ENCODE results near the gene PHF2. TPM values are rescaled to one million over a fixed set of nuclear protein-coding genes. Genes with fewer than 3 reads are reported as not detected.

Gene PHF2
- total and polyA plus RNA-seq, 2 donors (not counting 1 experiment from before 2014, with no cell fraction given), result 11.0 to 28.8 TPM

DNA sequence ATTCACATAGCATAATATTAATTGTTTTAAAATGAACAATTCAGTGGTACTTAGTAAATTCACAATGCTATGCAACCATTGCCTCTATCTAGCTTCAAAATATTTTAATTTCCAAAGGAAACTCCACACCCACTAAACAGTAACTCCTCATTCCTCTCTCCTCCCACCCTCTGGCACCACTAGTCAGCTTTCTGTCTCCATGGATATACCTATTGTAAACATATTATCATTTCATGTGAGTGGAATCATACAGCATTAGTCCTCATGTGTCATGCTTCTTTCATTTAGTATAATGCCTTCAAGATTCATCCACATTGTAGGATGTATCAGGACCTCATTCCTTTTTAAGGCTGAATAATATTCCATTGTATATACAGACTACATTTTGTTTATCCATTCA lies 48.6 kb downstream of the PHF2 start:
- Histone ChIP-seq H4K20me1 (ENCODE audit: control insufficient read depth, insufficient read depth, low read length, poor library complexity, severe bottlenecking) (peaks cover 47% of the 10 kb centered on the region), H3K9me3 (ENCODE audit: control extremely low read depth in 1 of 3, control insufficient read depth in 2 of 3, insufficient read depth in 1 of 3, low read length in 2 of 3) (peaks cover 0 to 17% (median 13%) of the 10 kb centered on the region in 3 donors), H3K36me3 (replicated peaks in 1 of 2; ENCODE audit: control extremely low read depth in 1 of 2, control insufficient read depth in 1 of 2, extremely low read depth in 1 of 2, insufficient read depth in 2 of 2, low read length in 1 of 2) (no peaks in the 10 kb centered on the region), H2AFZ (ENCODE audit: insufficient read depth, low read depth, low read length, poor library complexity, severe bottlenecking) (no peak overlapping the region), H3K9ac (ENCODE audit: low read length) (no peak overlapping the region), H3K79me2 (ENCODE audit: control insufficient read depth, insufficient read depth, low read length) (peaks cover 68% of the 10 kb centered on the region), H3K27me3 (replicated peaks in 1 of 4; ENCODE audit: control extremely low read depth in 1 of 4, control insufficient read depth in 3 of 4, insufficient read depth in 4 of 4, low read length in 3 of 4) (no peaks in the 10 kb centered on the region), H3K4me1 (ENCODE audit: control insufficient read depth in 2 of 2, insufficient read depth in 2 of 2, low read length in 2 of 2) (no peaks in the 10 kb centered on the region), H3K4me3 (ENCODE audit: control extremely low read depth in 1 of 5, extremely low read depth in 1 of 5, insufficient read depth in 1 of 5, low read depth in 2 of 5, low read length in 4 of 5) (no peak overlapping the region), H3K4me2 (replicated peaks; ENCODE audit: low read depth, low read length, poor library complexity, severe bottlenecking) (no peak overlapping the region), H3K27ac (ENCODE audit: low read length in 2 of 2) (no peak overlapping the region)
- ChIA-PET POLR2A (no interaction called here), CTCF (no interaction called here)
- DNase-seq, result no peak
- Mint-ChIP-seq H3K4me3 (no peak overlapping the region), H3K27ac (no peak overlapping the region), H3K27me3 (no peaks in the 10 kb centered on the region), H3K9me3 (ENCODE audit: insufficient read depth) (peaks cover 6% of the 10 kb centered on the region), H3K4me1 (peaks cover 13% of the 10 kb centered on the region)
- intact Hi-C loops (cut with micrococcal nuclease), result no loop called here
- no peak for ATAC-seq (ENCODE audit: low read depth)
- TF ChIP-seq, protein P1, sequence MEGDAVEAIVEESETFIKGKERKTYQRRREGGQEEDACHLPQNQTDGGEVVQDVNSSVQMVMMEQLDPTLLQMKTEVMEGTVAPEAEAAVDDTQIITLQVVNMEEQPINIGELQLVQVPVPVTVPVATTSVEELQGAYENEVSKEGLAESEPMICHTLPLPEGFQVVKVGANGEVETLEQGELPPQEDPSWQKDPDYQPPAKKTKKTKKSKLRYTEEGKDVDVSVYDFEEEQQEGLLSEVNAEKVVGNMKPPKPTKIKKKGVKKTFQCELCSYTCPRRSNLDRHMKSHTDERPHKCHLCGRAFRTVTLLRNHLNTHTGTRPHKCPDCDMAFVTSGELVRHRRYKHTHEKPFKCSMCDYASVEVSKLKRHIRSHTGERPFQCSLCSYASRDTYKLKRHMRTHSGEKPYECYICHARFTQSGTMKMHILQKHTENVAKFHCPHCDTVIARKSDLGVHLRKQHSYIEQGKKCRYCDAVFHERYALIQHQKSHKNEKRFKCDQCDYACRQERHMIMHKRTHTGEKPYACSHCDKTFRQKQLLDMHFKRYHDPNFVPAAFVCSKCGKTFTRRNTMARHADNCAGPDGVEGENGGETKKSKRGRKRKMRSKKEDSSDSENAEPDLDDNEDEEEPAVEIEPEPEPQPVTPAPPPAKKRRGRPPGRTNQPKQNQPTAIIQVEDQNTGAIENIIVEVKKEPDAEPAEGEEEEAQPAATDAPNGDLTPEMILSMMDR (IDR thresholded peaks at IDR 0.05), result no peak
- TF ChIP-seq EZH2 (IDR thresholded peaks at IDR 0.05; ENCODE audit: borderline replicate concordance, insufficient read depth, low read depth, low read length, poor library complexity, severe bottlenecking), result no peak

DNA sequence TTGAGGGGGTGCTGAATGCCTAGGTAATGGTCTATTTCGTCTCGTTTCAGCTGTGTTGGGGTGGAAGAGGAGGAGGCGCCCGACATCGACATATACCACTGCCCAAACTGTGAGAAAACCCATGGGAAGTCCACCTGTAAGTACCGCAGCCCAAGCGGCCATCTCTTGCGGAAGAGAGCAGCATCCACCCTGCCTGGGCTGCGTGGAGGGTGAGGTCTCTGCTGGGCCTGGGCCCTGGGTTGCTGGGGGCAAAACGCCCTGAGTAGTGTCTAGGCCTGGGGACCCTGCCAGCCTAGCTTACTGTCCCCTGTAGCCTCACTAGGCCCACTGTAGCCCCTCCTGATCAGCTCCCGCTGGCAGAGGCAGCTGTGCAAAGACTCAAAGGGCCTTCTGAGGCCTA lies 53.5 kb downstream of the PHF2 start:
- POLR2A ChIA-PET, result no interaction called here
- Histone ChIP-seq H3K36me3 (replicated peaks in 1 of 2; ENCODE audit: control extremely low read depth in 1 of 2, control insufficient read depth in 1 of 2, extremely low read depth in 1 of 2, insufficient read depth in 2 of 2, low read length in 1 of 2) (peaks cover 0 to 29% of the 10 kb centered on the region in 2 experiments), H3K4me2 (replicated peaks; ENCODE audit: low read depth, low read length, poor library complexity, severe bottlenecking) (no peak overlapping the region), H3K4me1 (ENCODE audit: control insufficient read depth in 2 of 2, insufficient read depth in 2 of 2, low read length in 2 of 2) (no peaks in the 10 kb centered on the region), H3K27me3 (replicated peaks in 1 of 4; ENCODE audit: control extremely low read depth in 1 of 4, control insufficient read depth in 3 of 4, insufficient read depth in 4 of 4, low read length in 3 of 4) (no peaks in the 10 kb centered on the region), H3K4me3 (ENCODE audit: control extremely low read depth in 1 of 5, extremely low read depth in 1 of 5, insufficient read depth in 1 of 5, low read depth in 2 of 5, low read length in 4 of 5) (no peak overlapping the region), H3K27ac (ENCODE audit: low read length in 2 of 2) (no peak overlapping the region), H3K9me3 (ENCODE audit: control extremely low read depth in 1 of 3, control insufficient read depth in 2 of 3, insufficient read depth in 1 of 3, low read length in 2 of 3) (peaks cover 0 to 20% (median 13%) of the 10 kb centered on the region in 3 donors), H2AFZ (ENCODE audit: insufficient read depth, low read depth, low read length, poor library complexity, severe bottlenecking) (no peak overlapping the region), H3K79me2 (ENCODE audit: control insufficient read depth, insufficient read depth, low read length) (peaks cover 24% of the 10 kb centered on the region), H3K9ac (ENCODE audit: low read length) (no peak overlapping the region), H4K20me1 (ENCODE audit: control insufficient read depth, insufficient read depth, low read length, poor library complexity, severe bottlenecking) (peaks cover 15% of the 10 kb centered on the region)
- Mint-ChIP-seq H3K27ac (no peak overlapping the region), H3K9me3 (ENCODE audit: insufficient read depth) (peaks cover 6% of the 10 kb centered on the region), H3K27me3 (no peaks in the 10 kb centered on the region), H3K4me1 (peaks cover 2% of the 10 kb centered on the region), H3K4me3 (no peak overlapping the region)
- CTCF ChIA-PET, result no interaction called here
- no peak for TF ChIP-seq EZH2 (IDR thresholded peaks at IDR 0.05; ENCODE audit: borderline replicate concordance, insufficient read depth, low read depth, low read length, poor library complexity, severe bottlenecking)
- TF ChIP-seq, protein P1 (IDR thresholded peaks at IDR 0.05), result no peak
- DNase-seq (no peak), ATAC-seq (ENCODE audit: low read depth) (no peak)
- intact Hi-C loops (cut with micrococcal nuclease), result no loop called here
- WGBS (ENCODE audit: insufficient coverage), result 96% methylated on average over 11 of the region's 11 CpGs
